ENCODE data around the gene ABHD11. TPM values are rescaled to one million over a fixed set of nuclear protein-coding genes. Genes with fewer than 3 reads are reported as not detected.
"Not testable (repeated sequence)": the region's sequence is repeated elsewhere in the genome, so short reads cannot be mapped to it uniquely, and the experiment has no call there.

The ABHD11 gene
- total RNA-seq, 1 donor from 2014 or later: 18.9 TPM

DNA sequence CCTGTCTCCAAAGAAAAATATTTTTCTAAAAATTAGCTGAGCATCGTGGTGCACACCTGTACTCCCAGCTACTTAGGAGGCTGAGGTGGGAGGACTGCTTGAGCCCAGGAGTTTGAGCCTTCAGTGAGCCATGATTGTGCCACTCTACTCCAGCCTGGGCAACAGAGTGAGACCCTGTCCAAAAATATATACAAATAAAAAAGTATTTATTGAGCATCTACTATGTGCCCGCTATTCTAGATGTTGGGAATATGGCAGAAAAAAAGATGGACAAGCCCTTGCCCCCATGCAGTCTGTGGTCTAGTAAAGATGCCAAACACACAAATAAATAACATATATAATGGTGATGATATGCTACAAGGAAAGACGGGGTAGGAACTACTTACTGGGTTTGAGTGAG, 14.8 kb downstream of the ABHD11 start:
- H3K27ac Mint-ChIP-seq: no peak overlapping the region
- no peak overlapping the region for H3K4me3 Mint-ChIP-seq
- no peak for DNase-seq (ENCODE audit: low spot score)
- H3K27me3 Mint-ChIP-seq (ENCODE audit: insufficient read depth): peaks cover 22% of the 10 kb centered on the region
- H3K9me3 Mint-ChIP-seq: no peaks in the 10 kb centered on the region
- peaks cover 6% of the 10 kb centered on the region for H3K4me1 Mint-ChIP-seq (ENCODE audit: low read depth)
- H3K36me3 Mint-ChIP-seq (ENCODE audit: low read depth): no peaks in the 10 kb centered on the region
- intact Hi-C loops (cut with micrococcal nuclease): no loop called here

DNA sequence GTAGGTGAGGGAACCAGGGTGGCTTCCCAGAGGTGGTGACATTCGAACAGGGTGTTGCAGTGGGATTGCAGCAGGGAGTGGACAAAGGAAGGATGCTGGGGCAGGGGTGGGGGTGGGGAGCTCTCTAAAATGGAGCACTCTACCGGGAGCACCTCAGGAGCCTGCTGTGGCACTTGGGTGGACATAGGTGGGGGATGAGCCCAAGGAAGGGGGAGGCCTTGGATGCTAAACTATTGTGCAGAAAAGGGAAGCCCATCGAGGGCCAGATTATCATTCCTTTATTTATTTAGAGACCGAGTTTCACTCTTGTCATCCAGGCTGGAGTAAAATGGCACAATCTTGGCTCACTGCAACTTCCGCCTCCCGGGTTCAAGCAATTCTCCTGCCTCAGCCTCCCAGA, 15.8 kb downstream of the ABHD11 start:
- H3K27me3 Mint-ChIP-seq (ENCODE audit: insufficient read depth): peaks cover 15% of the 10 kb centered on the region
- H3K36me3 Mint-ChIP-seq (ENCODE audit: low read depth): no peaks in the 10 kb centered on the region
- no peaks in the 10 kb centered on the region for H3K9me3 Mint-ChIP-seq
- intact Hi-C loops (cut with micrococcal nuclease): no loop called here
- no peak overlapping the region for H3K4me3 Mint-ChIP-seq
- no peak for DNase-seq (ENCODE audit: low spot score)
- no peak overlapping the region for H3K27ac Mint-ChIP-seq
- H3K4me1 Mint-ChIP-seq (ENCODE audit: low read depth): peaks cover 12% of the 10 kb centered on the region

DNA sequence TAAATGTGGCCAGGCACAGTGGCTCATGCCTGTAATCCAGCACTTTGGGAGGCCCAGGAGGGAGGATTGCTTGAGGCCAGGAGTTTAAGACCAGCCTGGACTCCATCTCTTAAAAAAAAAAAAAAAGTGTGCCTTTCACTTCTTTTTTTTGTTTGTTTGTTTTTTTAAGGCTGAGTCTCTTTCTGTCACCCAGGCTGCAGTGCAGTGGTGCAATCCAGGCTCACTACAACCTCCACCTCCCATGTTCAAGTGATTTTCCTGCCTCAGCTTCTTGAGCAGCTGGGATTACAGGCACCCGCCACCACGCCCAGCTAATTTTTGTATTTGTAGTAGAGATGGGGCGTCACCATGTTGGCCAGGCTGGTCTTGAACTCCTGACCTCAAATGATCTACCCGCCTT, 16.4 kb downstream of the ABHD11 start:
- Mint-ChIP-seq H3K4me1 (ENCODE audit: low read depth) (peaks cover 17% of the 10 kb centered on the region), H3K27me3 (ENCODE audit: insufficient read depth) (peaks cover 15% of the 10 kb centered on the region)
- intact Hi-C loops (cut with micrococcal nuclease); H3K9me3 Mint-ChIP-seq; H3K27ac Mint-ChIP-seq; H3K36me3 Mint-ChIP-seq (ENCODE audit: low read depth); H3K4me3 Mint-ChIP-seq; DNase-seq (ENCODE audit: low spot score): not testable (repeated sequence)

DNA sequence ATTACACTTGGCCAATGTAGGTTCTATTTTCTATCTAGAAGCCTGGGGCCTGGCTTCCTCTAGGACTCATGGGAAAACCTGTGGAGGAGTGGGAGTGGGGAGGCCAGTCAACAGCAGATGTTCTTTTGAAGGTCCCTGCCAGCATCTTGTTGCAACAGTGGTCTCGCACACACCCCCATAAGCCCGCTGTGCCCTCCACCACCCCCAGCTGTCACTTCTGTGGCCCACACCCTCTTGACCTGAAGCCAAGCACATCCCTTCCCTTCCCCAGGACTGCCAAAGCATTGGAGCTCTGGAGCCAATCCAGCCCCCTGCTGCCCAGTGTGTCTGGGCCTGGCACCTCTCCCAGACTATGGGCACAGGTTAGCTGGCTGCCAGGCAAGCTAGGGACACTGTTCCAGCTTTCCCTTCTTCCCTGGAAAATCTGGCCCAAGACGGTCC, 17.2 kb downstream of the ABHD11 start:
- Mint-ChIP-seq H3K27me3 (ENCODE audit: insufficient read depth) (peaks cover 15% of the 10 kb centered on the region), H3K27ac (no peak overlapping the region), H3K36me3 (ENCODE audit: low read depth) (peaks cover 3% of the 10 kb centered on the region), H3K9me3 (no peaks in the 10 kb centered on the region), H3K4me3 (peak overlapping the region; percentile 82), H3K4me1 (ENCODE audit: low read depth) (peaks cover 24% of the 10 kb centered on the region)
- intact Hi-C loops (cut with micrococcal nuclease): no loop called here
- DNase-seq (ENCODE audit: low spot score): no peak

DNA sequence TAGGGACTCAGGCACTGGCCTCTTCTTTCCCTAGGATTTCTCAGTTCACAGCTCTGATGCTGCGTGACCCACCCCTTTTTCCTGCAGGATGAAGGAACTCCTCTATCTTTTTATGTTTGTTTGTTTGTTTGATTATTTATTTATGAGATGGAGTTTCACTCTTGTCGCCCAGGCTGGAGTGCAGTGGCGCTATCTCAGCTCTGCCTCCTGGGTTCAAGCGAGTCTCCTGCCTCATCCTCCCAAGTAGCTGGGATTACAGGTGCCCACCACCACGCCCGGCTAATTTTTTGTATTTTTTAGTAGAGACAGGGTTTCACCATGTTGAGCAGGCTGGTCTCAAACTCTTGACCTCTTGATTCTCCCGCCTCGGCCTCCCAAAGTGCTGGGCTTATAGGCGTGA, 18.2 kb downstream of the ABHD11 start:
- DNase-seq (ENCODE audit: low spot score); H3K36me3 Mint-ChIP-seq (ENCODE audit: low read depth); H3K9me3 Mint-ChIP-seq; intact Hi-C loops (cut with micrococcal nuclease): not testable (repeated sequence)
- H3K27me3 Mint-ChIP-seq (ENCODE audit: insufficient read depth): peaks cover 15% of the 10 kb centered on the region
- H3K4me1 Mint-ChIP-seq (ENCODE audit: low read depth): peaks cover 33% of the 10 kb centered on the region
- peak overlapping the region; percentile 36 for H3K27ac Mint-ChIP-seq
- peak overlapping the region; percentile 82 for H3K4me3 Mint-ChIP-seq

DNA sequence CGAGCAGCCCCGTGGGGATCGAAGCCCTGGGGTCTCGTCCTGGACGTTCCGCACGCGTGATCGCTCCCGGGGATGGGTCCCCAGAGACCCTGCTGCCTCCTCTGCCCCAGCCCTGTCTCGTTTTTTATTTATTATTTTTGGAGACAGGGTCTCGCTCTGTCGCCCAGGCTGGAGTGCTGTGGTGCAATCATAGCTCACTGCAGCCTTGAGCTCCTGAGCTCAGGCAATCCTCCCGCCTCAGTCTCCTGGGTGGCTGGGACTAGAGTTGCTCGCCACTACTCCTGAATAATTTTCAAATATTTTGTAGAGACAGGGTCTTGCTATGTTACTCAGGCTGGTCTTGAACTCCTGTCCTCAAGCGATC, 18.8 kb downstream of the ABHD11 start:
- Mint-ChIP-seq H3K4me1 (ENCODE audit: low read depth) (peaks cover 34% of the 10 kb centered on the region), H3K27ac (peak overlapping the region; percentile 36), H3K27me3 (ENCODE audit: insufficient read depth) (peaks cover 15% of the 10 kb centered on the region), H3K36me3 (ENCODE audit: low read depth) (peaks cover 7% of the 10 kb centered on the region), H3K9me3 (no peaks in the 10 kb centered on the region), H3K4me3 (peak overlapping the region; percentile 82)
- intact Hi-C loops (cut with micrococcal nuclease): loop anchor here (1.0 to 5.0 kb wide), 2 partner anchors 95 to 197 kb away; partner anchors contain the start of genes BAZ1B and MLXIPL
- no peak for DNase-seq (ENCODE audit: low spot score)

DNA sequence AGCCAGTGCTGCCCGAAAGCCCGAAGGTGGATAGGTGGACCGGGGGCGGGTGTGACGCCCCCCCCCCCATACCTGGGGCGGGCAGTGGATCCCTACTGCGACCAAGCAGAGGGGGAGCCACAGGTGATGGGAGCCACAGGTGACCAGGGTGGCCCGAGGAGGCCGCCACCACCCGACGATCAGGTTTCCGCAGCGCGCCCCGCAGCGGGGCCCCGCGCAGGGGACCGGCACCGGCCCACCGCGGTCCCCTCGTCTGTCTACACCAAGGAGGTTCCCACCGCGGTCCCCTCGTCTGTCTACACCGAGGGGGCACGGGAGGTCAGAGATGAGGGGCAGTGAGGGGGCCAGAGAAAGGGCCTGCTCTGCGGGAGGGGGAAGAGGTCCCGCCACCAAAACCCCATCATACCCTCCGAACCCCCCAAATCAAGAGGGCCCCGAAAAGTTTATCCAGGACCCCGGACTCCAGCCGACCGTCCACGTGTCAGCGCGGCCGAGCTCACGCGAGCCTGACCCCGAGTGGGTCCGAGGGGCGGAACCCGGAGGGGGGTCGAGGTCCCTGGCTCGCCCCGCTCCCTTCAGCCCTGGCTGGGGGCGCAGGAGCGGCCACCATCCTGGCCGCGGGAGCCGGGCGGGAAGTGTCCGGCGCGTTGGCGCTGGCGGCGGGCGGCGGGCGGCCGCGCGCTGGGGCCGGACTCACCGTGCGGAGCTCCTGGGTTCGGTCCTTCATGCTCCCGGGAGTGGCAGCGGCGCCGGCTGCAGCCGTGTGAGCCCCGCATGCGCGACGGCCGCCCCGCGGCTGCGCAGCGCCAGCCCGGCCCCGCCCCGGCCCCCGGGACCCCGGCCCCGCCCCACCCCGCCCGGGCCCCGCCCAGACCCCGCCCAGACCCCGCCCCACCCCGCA, 19.4 kb downstream of the ABHD11 start, which contains the start of gene STX1A:
Gene STX1A, minus strand, starts transcription at position 765 of the 901 bp plus-strand sequence. Its CDS starts 38 bp downstream, at position 727.
- peaks cover 34% of the 10 kb centered on the region for H3K4me1 Mint-ChIP-seq (ENCODE audit: low read depth)
- intact Hi-C loops (cut with micrococcal nuclease): loop anchor here (1.0 to 5.0 kb wide), 7 partner anchors 19 to 197 kb away; partner anchors contain the start of genes ABHD11, BAZ1B, BCL7B and BUD23
- DNase-seq (ENCODE audit: low spot score): peak; percentile 72
- H3K36me3 Mint-ChIP-seq (ENCODE audit: low read depth): peaks cover 7% of the 10 kb centered on the region
- H3K27me3 Mint-ChIP-seq (ENCODE audit: insufficient read depth): peaks cover 15% of the 10 kb centered on the region
- peak within 1 kb of the TSS; percentile 89 for H3K27ac Mint-ChIP-seq
- H3K4me3 Mint-ChIP-seq: peak within 1 kb of the TSS; percentile 88
- H3K9me3 Mint-ChIP-seq: no peaks in the 10 kb centered on the region

DNA sequence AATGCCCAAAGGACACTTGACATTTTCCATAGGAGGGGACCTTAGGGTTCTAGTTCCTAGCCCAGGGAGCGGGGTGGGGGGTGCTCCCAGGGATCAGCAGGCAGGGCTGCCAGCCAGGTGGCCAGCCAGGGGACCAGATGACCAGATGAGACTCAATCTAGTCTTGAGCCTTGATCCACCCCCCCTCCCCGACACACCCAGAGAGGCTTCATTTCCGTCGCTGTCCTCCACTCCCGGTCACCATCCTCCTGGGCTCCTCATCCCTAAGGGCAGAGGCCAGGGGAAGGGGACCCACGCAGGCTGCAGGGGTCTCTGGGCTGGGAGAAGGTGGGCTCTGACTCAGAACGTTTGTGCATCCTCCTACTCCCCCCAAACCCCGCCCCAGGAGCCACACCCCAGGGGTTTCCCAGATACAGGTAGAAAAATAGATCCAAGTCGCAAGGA, 20.1 kb downstream of the ABHD11 start:
- peaks cover 7% of the 10 kb centered on the region for H3K36me3 Mint-ChIP-seq (ENCODE audit: low read depth)
- intact Hi-C loops (cut with micrococcal nuclease): loop anchor here (1.0 to 5.0 kb wide), 6 partner anchors 20 to 196 kb away; partner anchors contain the start of genes ABHD11, BAZ1B, BCL7B and BUD23
- H3K4me1 Mint-ChIP-seq (ENCODE audit: low read depth): peaks cover 34% of the 10 kb centered on the region
- no peaks in the 10 kb centered on the region for H3K9me3 Mint-ChIP-seq
- H3K27ac Mint-ChIP-seq: peak overlapping the region; percentile 89
- no peak for DNase-seq (ENCODE audit: low spot score)
- peaks cover 15% of the 10 kb centered on the region for H3K27me3 Mint-ChIP-seq (ENCODE audit: insufficient read depth)
- H3K4me3 Mint-ChIP-seq: peak overlapping the region; percentile 88

DNA sequence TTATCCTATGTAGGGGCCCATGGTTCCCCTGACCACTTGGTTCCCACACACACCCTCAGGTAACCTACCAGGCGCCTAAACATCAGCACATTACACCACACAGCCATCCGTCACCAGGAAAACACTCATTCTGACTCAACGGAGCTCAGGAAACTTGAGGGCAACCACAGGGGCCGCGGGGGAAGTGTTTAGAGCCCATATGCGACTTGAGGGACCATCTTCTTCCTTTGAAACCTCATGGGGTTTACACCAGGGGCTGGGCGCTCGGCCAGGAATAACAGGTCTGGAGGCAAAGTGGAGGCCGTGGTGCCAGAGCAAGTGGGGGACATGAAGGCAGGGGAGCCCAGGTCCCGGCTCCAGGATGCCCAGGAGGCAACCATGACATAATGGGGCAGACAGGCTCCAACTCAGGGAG, 20.6 kb downstream of the ABHD11 start:
- H3K4me3 Mint-ChIP-seq: peak overlapping the region; percentile 88
- peaks cover 15% of the 10 kb centered on the region for H3K27me3 Mint-ChIP-seq (ENCODE audit: insufficient read depth)
- H3K4me1 Mint-ChIP-seq (ENCODE audit: low read depth): peaks cover 36% of the 10 kb centered on the region

DNA sequence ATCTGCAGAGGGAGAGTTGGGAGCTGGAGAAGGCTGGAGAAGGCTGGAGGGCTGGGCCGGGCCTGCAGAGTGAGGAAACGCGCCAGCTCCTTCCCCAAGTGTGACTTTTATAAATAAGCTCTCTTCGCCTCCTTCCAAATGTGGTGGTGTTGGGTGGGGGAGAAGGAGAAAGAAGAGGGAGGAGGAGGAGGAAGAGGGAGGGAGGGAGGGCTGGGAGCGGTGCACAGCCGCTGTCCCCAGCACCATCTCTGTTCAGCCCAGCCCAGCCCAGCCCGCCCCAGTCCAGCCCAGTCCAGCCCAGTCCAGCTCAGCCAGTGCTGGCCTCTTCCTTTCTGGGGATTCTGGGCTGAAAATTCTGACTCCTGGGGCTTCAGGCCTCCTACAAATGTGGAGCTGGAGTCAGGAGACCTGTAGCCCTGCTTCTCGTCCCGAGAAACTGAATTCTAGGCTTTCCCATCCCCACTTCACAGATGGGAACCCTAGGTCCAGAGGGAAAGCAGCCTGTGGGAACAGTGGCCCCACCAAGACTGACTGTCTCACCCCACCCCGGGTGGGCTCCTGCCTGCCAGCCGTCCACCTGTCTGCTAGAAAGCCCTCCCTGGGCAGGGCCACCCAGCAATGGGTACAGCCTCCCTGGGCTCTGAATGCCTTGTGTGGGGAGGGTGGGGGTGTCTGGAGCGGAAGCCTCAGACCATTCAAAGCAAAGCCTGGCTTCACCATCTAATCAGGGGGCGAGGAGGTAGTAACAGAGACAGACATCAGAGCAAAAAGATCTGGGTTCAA, 21.4 kb downstream of the ABHD11 start:
- intact Hi-C loops (cut with micrococcal nuclease): loop anchor here (1.0 to 5.0 kb wide), 2 partner anchors 16 to 195 kb away; partner anchors contain the start of gene BAZ1B
- Mint-ChIP-seq H3K4me3 (peak overlapping the region; percentile 88), H3K27ac (peak overlapping the region; percentile 89), H3K36me3 (ENCODE audit: low read depth) (peaks cover 7% of the 10 kb centered on the region), H3K9me3 (no peaks in the 10 kb centered on the region), H3K27me3 (ENCODE audit: insufficient read depth) (peaks cover 11% of the 10 kb centered on the region), H3K4me1 (ENCODE audit: low read depth) (peaks cover 43% of the 10 kb centered on the region)
- DNase-seq (ENCODE audit: low spot score): no peak

More for the DNA sequence above, 20.6 kb downstream of the ABHD11 start:
- Mint-ChIP-seq H3K9me3 (no peaks in the 10 kb centered on the region), H3K36me3 (ENCODE audit: low read depth) (peaks cover 7% of the 10 kb centered on the region), H3K27ac (peak overlapping the region; percentile 89)
- DNase-seq (ENCODE audit: low spot score): peak; percentile 68
- intact Hi-C loops (cut with micrococcal nuclease): loop anchor here (1.0 to 5.0 kb wide), 7 partner anchors 17 to 196 kb away; partner anchors contain the start of genes ABHD11, BAZ1B, BCL7B and BUD23

DNA sequence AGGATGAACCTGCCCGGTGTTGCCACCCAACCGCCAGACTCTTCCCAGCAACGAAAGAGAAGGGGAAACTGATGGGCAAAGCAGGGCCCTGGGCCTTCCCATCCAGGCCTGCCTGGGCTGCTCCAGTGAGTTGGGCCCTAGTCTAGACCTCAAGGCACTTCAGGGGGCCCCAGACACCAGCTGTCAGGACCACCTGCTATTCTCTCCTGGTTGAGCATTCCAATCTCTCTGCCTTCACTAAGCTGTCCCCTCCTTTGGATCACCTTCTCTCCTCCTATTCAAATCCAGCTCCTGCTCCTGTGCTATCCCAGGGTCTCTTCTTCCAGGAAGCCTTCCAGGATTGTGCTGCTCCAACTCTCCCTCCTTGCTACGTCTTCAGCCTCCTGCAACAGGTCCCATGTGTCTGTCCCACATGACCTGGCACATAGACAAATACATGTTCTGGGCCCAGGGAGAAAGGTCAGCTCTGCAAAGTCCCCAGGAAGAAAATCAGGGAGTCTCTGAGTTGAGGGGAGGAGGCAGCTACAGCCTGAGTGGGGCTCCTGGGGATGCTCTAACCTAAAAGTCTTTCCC, 22.2 kb downstream of the ABHD11 start:
- peak overlapping the region; percentile 48 for H3K27ac Mint-ChIP-seq
- H3K4me3 Mint-ChIP-seq: peak overlapping the region; percentile 19
- intact Hi-C loops (cut with micrococcal nuclease): loop anchor here (5.0 kb wide), 1 partner anchor 194 kb away; the partner anchor contains the start of gene BAZ1B
- H3K36me3 Mint-ChIP-seq (ENCODE audit: low read depth): peaks cover 7% of the 10 kb centered on the region
- peaks cover 43% of the 10 kb centered on the region for H3K4me1 Mint-ChIP-seq (ENCODE audit: low read depth)
- DNase-seq (ENCODE audit: low spot score): no peak
- H3K27me3 Mint-ChIP-seq (ENCODE audit: insufficient read depth): peaks cover 11% of the 10 kb centered on the region
- no peaks in the 10 kb centered on the region for H3K9me3 Mint-ChIP-seq

Data from activated T-helper 1 cell treated with anti-CD3 and anti-CD28 coated beads, Interleukin-12 subunit alpha, Interleukin-12 subunit beta, Interleukin-2, Interleukin-4 antibody, amounts not matched to agents 30 ng/mL and 10 ng/mL and 1 ng/mL, durations not matched to agents 14 hours and 24 hours and 36 hours (primary cell).